T1000 (cell line): ENCODE measurements around the gene TMEM252.

ENCODE experiments used
- DNase-seq: peaks from one replicate; lab custom pipeline; 2025; ENCODE audit warnings: mixed read lengths; lab: John Stamatoyannopoulos, UW

TMEM252 gene

GRCh38 chr9:68497629-68498028, 43.1 kb downstream of the TMEM252 start:
- no peak for DNase-seq

GRCh38 chr9:68496356-68496755, 44.3 kb downstream of the TMEM252 start:
- DNase-seq: no peak

GRCh38 chr9:68495247-68495646, 45.4 kb downstream of the TMEM252 start:
- no peak for DNase-seq

- DNase-seq: no peak
These were observed 46.6 kb downstream of the TMEM252 start for GRCh38 chr9:68493958-68494577.

GRCh38 chr9:68493541-68493940, 47.1 kb downstream of the TMEM252 start:
- DNase-seq: no peak

GRCh38 chr9:68492806-68493205, 47.9 kb downstream of the TMEM252 start:
- DNase-seq: no peak

GRCh38 chr9:68489646-68490045, 51.0 kb downstream of the TMEM252 start:
- DNase-seq: no peak

GRCh38 chr9:68488126-68488525, 52.6 kb downstream of the TMEM252 start:
- no peak for DNase-seq
